ENCODE results near the gene WDR4. TPM values are rescaled to one million over a fixed set of nuclear protein-coding genes. Genes with fewer than 3 reads are reported as not detected.
A peak's percentile ranks its signal among the peaks of the same experiment; 100 is the strongest.
"Not testable (repeated sequence)": the region's sequence is repeated elsewhere in the genome, so short reads cannot be mapped to it uniquely, and the experiment has no call there.

The WDR4 gene
- total and polyA plus RNA-seq, 11 donors = 1.7 to 17.9 (median 6.4) TPM

DNA sequence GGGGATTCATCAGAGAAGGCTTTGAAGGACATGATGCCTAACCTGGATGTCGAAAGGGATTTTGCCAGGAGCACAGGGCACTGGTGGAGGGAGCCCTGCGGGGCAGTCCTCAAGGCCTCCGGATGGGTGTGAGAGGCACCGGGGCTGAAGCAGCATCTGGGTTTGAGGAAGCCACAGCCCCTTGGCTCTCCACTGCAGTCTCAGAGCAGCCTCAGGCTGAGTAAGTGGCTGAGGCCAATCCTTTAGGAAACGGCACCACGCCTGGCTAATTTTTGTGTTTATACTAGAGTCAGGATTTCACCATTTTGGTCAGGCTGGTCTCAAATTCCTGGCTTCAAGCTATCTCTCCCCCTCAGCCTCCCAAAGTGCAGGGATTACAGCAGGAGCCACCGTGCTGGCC, 34.1 kb upstream of the WDR4 start:
- Histone ChIP-seq H3K36me3 (peaks cover 3 to 50% (median 38%) of the 10 kb centered on the region in 9 donors), H3K27me3 (no peaks in the 10 kb centered on the region), H3K27ac (no peak overlapping the region), H3K4me1 (peaks cover 0 to 4% (median 0%) of the 10 kb centered on the region in 12 donors), H3K4me3 (no peak overlapping the region), H3K9me3 (no peaks in the 10 kb centered on the region)
- WGBS, 4 donors = 65 to 93% (median 80%) methylated on average over 7 of the region's 7 CpGs
- no peak for DNase-seq
- peak in 2 of 4 donors; percentile 19 to 27 for ATAC-seq
- intact Hi-C loops (cut with DNase I) = loop anchor here in 1 of 10 donors (10.0 kb wide), 1 partner anchor 731 kb away; no protein-coding TSS in a partner anchor
- TF ChIP-seq POLR2A (IDR thresholded peaks at IDR 0.05) = no peak
- TF ChIP-seq, protein P1, sequence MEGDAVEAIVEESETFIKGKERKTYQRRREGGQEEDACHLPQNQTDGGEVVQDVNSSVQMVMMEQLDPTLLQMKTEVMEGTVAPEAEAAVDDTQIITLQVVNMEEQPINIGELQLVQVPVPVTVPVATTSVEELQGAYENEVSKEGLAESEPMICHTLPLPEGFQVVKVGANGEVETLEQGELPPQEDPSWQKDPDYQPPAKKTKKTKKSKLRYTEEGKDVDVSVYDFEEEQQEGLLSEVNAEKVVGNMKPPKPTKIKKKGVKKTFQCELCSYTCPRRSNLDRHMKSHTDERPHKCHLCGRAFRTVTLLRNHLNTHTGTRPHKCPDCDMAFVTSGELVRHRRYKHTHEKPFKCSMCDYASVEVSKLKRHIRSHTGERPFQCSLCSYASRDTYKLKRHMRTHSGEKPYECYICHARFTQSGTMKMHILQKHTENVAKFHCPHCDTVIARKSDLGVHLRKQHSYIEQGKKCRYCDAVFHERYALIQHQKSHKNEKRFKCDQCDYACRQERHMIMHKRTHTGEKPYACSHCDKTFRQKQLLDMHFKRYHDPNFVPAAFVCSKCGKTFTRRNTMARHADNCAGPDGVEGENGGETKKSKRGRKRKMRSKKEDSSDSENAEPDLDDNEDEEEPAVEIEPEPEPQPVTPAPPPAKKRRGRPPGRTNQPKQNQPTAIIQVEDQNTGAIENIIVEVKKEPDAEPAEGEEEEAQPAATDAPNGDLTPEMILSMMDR (IDR thresholded peaks at IDR 0.05) = no peak

DNA sequence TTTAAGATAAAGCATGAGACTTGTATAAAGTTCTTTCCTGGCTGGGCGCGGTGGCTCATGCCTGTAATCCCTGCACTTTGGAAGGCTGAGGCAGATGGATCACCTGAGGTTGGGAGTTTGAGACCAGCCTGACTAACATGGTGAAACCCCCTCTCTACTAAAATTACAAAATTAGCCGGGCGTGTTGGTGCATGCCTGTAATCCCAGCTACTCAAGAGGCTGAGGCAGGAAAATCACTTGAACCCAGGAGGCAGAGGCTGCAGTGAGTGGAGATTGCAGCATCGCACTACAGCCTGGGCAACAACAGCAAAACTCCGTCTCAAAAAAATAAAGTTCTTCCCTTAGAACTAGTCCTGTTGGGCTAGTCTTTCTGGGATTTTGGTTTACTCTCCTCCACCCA, 32.6 kb upstream of the WDR4 start:
- intact Hi-C loops (cut with DNase I) = loop anchor here in 1 of 10 donors (10.0 kb wide), 1 partner anchor 733 kb away; no protein-coding TSS in a partner anchor

DNA sequence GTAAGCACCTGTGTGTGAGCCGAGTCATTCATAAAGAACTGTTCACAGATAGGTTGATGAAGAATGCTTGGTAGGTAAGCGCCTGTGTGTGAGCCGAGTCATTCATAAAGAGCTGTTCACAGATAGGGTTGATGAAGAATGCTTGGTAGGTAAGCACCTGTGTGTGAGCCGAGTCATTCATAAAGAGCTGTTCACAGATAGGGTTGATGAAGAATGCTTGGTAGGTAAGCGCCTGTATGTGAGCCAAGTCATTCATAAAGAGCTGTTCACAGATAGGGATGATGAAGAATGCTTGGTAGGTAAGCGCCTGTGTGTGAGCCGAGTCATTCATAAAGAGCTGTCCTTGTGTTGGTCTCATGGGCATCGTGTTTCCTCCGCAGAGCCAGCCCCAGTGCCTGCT, 29.1 kb upstream of the WDR4 start:
- 81 to 89% (median 85%) methylated on average over 9 of the region's 9 CpGs for WGBS, 4 donors
- H3K27me3 ChIP-seq, H3K4me3 ChIP-seq, ATAC-seq, H3K9me3 ChIP-seq, DNase-seq, H3K4me1 ChIP-seq, H3K27ac ChIP-seq: not testable (repeated sequence)
- peaks cover 3 to 99% (median 88%) of the 10 kb centered on the region in 9 donors for H3K36me3 ChIP-seq
- intact Hi-C loops (cut with DNase I) = loop anchor here in 1 of 10 donors (10.0 kb wide), 1 partner anchor 56 kb away; no protein-coding TSS in a partner anchor

More for the DNA sequence above, 32.6 kb upstream of the WDR4 start:
- not testable (repeated sequence) for H3K27ac ChIP-seq, H3K9me3 ChIP-seq, H3K4me1 ChIP-seq, H3K27me3 ChIP-seq, H3K4me3 ChIP-seq, DNase-seq, ATAC-seq
- 93 to 97% (median 95%) methylated on average over 6 of the region's 6 CpGs for WGBS, 4 donors
- H3K36me3 ChIP-seq = peaks cover 3 to 66% (median 53%) of the 10 kb centered on the region in 9 donors

DNA sequence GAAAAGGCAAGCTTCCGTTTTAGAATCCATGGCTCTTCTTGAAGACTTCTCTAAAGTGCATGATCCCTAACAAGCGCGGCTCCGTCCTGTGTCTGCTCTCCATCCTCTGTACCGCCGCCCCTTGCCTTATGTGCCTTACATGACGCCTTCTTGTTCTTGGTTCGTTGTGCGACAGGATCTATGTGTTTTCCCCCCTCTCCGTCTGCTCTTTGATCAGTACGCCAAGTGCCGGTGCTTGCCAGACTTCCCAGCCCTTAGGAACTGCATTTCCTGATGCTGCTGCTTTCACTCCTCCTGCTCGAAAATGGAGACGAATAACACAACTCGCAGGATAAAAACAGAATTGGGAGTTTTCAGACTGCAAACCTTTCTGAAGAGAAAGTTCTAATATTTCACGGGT, 26.9 kb upstream of the WDR4 start:
- no peak for ATAC-seq
- Histone ChIP-seq H3K4me1 (no peaks in the 10 kb centered on the region), H3K27ac (no peak overlapping the region), H3K36me3 (peaks cover 3 to 99% (median 96%) of the 10 kb centered on the region in 9 donors), H3K4me3 (no peak overlapping the region), H3K27me3 (no peaks in the 10 kb centered on the region), H3K9me3 (no peaks in the 10 kb centered on the region)
- TF ChIP-seq POLR2A (IDR thresholded peaks at IDR 0.05) = no peak
- TF ChIP-seq, protein P1 (IDR thresholded peaks at IDR 0.05) = no peak
- 94 to 98% (median 96%) methylated on average over 16 of the region's 16 CpGs for WGBS, 4 donors
- intact Hi-C loops (cut with DNase I) = loop anchor here in 1 of 10 donors (10.0 kb wide), 1 partner anchor 59 kb away; no protein-coding TSS in a partner anchor
- DNase-seq = peak in 1 of 5 donors; percentile 15

DNA sequence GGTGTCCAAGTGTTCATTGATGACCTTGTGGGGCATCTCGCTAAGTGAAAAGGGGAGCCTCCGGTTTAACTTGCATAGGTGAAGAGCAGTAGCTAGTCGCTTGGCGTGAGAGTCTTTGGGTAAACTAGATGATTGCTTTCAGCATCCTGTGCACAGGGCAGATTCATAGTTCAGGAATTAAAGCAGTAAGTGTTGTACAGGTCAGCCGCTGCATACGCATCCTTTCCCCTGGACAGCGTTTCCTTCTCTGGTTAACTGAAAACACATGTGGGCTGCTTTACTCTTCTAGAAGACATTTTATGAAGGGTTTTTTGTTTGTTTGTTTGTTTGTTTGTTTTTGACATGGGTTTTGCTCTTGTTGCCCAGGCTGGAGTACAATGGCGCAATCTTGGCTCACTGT, 25.9 kb upstream of the WDR4 start:
- Histone ChIP-seq H3K27me3 (no peaks in the 10 kb centered on the region), H3K9me3 (no peaks in the 10 kb centered on the region), H3K4me3 (no peak overlapping the region), H3K36me3 (peaks cover 3 to 99% (median 97%) of the 10 kb centered on the region in 9 donors), H3K4me1 (peaks cover 0 to 8% (median 2%) of the 10 kb centered on the region in 12 donors), H3K27ac (no peak overlapping the region)
- no peak for DNase-seq
- intact Hi-C loops (cut with DNase I) = loop anchor here in 1 of 10 donors (10.0 kb wide), 1 partner anchor 60 kb away; no protein-coding TSS in a partner anchor
- ATAC-seq = no peak
- no peak for TF ChIP-seq POLR2A (IDR thresholded peaks at IDR 0.05)
- TF ChIP-seq, protein P1 (IDR thresholded peaks at IDR 0.05) = no peak
- WGBS, 4 donors = 94 to 97% (median 96%) methylated on average over 8 of the region's 8 CpGs

All from heart left ventricle (tissue), 16 donors.